Endothelial cell of umbilical vein (primary cell): ENCODE results near the gene MYLK. TPM values are rescaled to one million over a fixed set of nuclear protein-coding genes. Genes with fewer than 3 reads are reported as not detected.

Source experiments
- BruUV-seq: library from RNA; stranded (reverse); fragments of 400-500 nt; replicated peaks from 2 replicates; lab custom pipeline; 2021; lab: Mats Ljungman, UMichigan
- CTCF ChIA-PET: fragments of 300-600, 350-600 bp; sonication (Branson Sonifier 250); formaldehyde crosslinking; loops from one replicate; lab custom pipeline; 2021; ENCODE audit warnings: antibody characterized with exemption, inconsistent platforms; lab: Charles Lee
- POLR2A ChIA-PET: fragments of 300-600, 350-600 bp; sonication (Branson Sonifier 250); formaldehyde crosslinking; loops from one replicate; lab custom pipeline; 2021; ENCODE audit warnings: antibody characterized with exemption, inconsistent platforms; lab: Charles Lee
- DNase-seq: peaks from one replicate; pipeline ENCODE4 v3.0.0-alpha.2; 2011; ENCODE audit warnings: low read depth, low spot score
- FAIRE-seq: peaks from 2 replicates; lab custom pipeline; 2011; peaks lifted over from hg19 to GRCh38; lab: Jason Lieb, UNC
- H2AFZ ChIP-seq: 2 replicates; pipeline ENCODE4 v1.6.0; 2012; ENCODE audit warnings: low read depth, low read length, control low read depth, inconsistent platforms
- H3K27ac ChIP-seq: 2 replicates; pipeline ENCODE4 v1.5.1; 2011; ENCODE audit warnings: low read depth, mild to moderate bottlenecking, control low read depth, low read length, moderate library complexity; ENCODE audit not compliant: insufficient read depth
- H3K27me3 ChIP-seq, 2 experiments: 2 replicates each; pipeline versions ENCODE4 v1.6.0 to v1.6.1; 2011; ENCODE audit warnings: low read length in 2 of 2, mixed read lengths in 1 of 2; ENCODE audit not compliant: control insufficient read depth in 2 of 2, insufficient read depth in 2 of 2
- H3K36me3 ChIP-seq, 2 experiments: 2 replicates in 1 of 2; 3 replicates in 1 of 2; pipeline ENCODE4 v1.5.1; 2011; ENCODE audit warnings: low read length in 2 of 2, mild to moderate bottlenecking in 1 of 2, moderate library complexity in 1 of 2; ENCODE audit not compliant: control insufficient read depth in 2 of 2, insufficient read depth in 2 of 2; ENCODE audit errors: extremely low read depth in 1 of 2
- H3K4me1 ChIP-seq: 3 replicates; pipeline ENCODE4 v1.5.1; 2011; ENCODE audit warnings: mild to moderate bottlenecking, low read length; ENCODE audit not compliant: control insufficient read depth, insufficient read depth; ENCODE audit errors: extremely low read depth
- H3K4me2 ChIP-seq: 2 replicates; pipeline ENCODE4 v1.6.1; 2011; ENCODE audit warnings: low read length, control low read depth, mixed read lengths; ENCODE audit not compliant: insufficient read depth
- H3K4me3 ChIP-seq, 3 experiments: fragments of 200-600 bp in 1 of 3; sonication (generic), shearing (Covaris generic) in 1 of 3; replicated peaks in 1 of 3; 2 replicates each; pipeline ENCODE4 v1.5.1; 2011 to 2016; ENCODE audit warnings: control low read depth in 3 of 3, low read length in 3 of 3, mild to moderate bottlenecking in 2 of 3, inconsistent platforms in 1 of 3, low read depth in 1 of 3, moderate library complexity in 1 of 3; ENCODE audit not compliant: insufficient read depth in 1 of 3
- H3K79me2 ChIP-seq: 2 replicates; pipeline ENCODE4 v1.6.0; 2012; ENCODE audit warnings: low read length, inconsistent platforms; ENCODE audit not compliant: control insufficient read depth, insufficient read depth
- H3K9ac ChIP-seq: replicated peaks from 2 replicates; pipeline ENCODE3; 2011; ENCODE audit warnings: low read length, control low read depth; ENCODE audit not compliant: insufficient read depth; ENCODE audit errors: extremely low read depth
- H3K9me1 ChIP-seq: replicated peaks from 3 replicates; pipeline ENCODE4 v1.6.0; 2011; ENCODE audit warnings: mild to moderate bottlenecking, low read length; ENCODE audit not compliant: control insufficient read depth, insufficient read depth; ENCODE audit errors: extremely low read depth
- H3K9me3 ChIP-seq: replicated peaks from 2 replicates; pipeline ENCODE4 v1.5.1; 2012; ENCODE audit warnings: low read length, inconsistent platforms; ENCODE audit not compliant: control insufficient read depth, insufficient read depth
- H4K20me1 ChIP-seq: replicated peaks from 2 replicates; pipeline ENCODE3; 2011; ENCODE audit warnings: mild to moderate bottlenecking, low read length; ENCODE audit not compliant: control insufficient read depth, insufficient read depth; ENCODE audit errors: extremely low read depth
- EZH2 ChIP-seq: IDR thresholded peaks from 2 replicates; pipeline ENCODE4 v1.6.1; 2012; ENCODE audit warnings: borderline replicate concordance, low read depth, mild to moderate bottlenecking, moderate library complexity, low read length, inconsistent platforms; ENCODE audit not compliant: severe bottlenecking
- FOS ChIP-seq: IDR thresholded peaks from 2 replicates; pipeline ENCODE4 v1.6.1; 2011; ENCODE audit warnings: mild to moderate bottlenecking, low read length, moderate library complexity, borderline replicate concordance; ENCODE audit not compliant: insufficient read depth
- GATA2 ChIP-seq: IDR thresholded peaks from 2 replicates; pipeline ENCODE4 v1.7.0; 2011; ENCODE audit warnings: low read depth, mild to moderate bottlenecking, moderate library complexity, mixed read lengths, low read length; ENCODE audit not compliant: insufficient read length, insufficient read depth
- JUN ChIP-seq: IDR thresholded peaks from 2 replicates; pipeline ENCODE4 v1.6.1; 2011; ENCODE audit warnings: borderline replicate concordance, low read depth; ENCODE audit not compliant: insufficient read length, insufficient read depth
- MYC ChIP-seq: IDR thresholded peaks from one replicate; pipeline ENCODE4 v1.6.1; 2011; ENCODE audit warnings: mild to moderate bottlenecking, low read depth, low read length
- POLR2A ChIP-seq: IDR thresholded peaks from 2 replicates; pipeline ENCODE4 v1.6.1; 2012; ENCODE audit warnings: low read depth, mild to moderate bottlenecking, control low read depth, low read length
- POLR2AphosphoS5 ChIP-seq: IDR thresholded peaks from 2 replicates; pipeline ENCODE4 v1.6.1; 2012; ENCODE audit warnings: low read depth, mild to moderate bottlenecking, control low read depth, low read length, moderate library complexity; ENCODE audit not compliant: insufficient read depth
- dilution Hi-C: fragments of 300-500 bp; cut with MboI; formaldehyde crosslinking; loops from one replicate; pipeline ENCODE4 v1.15.0; 2019; ENCODE audit warnings: low sequenced_read_pairs; ENCODE audit not compliant: extremely low pct_ligation_motif_present
- intact Hi-C: fragments of 100-400 bp; cut with micrococcal nuclease; formaldehyde crosslinking; loops from one replicate; pipeline ENCODE4 v1.10.0; 2022
- polyA plus RNA-seq, 4 experiments: library from polyadenylated mRNA; depleted of rRNA in 3 of 4; stranded (reverse) in 3 of 4; unstranded in 1 of 4; fragments of >200 nt; gene quantifications; 2 replicates each; pipeline versions ENCODE4 v1.2.1 to v1.2.3, GENCODE V29; 2011 to 2012; ENCODE audit warnings: missing spikeins in 1 of 4
- total RNA-seq: library from RNA; stranded (reverse); gene quantifications from 2 replicates; pipeline ENCODE4 v1.2.3, GENCODE V29; 2021
- TF ChIP-seq, protein P1 (sequence below), 2 donors: IDR thresholded peaks; 1 replicate in 1 of 2; 2 replicates in 1 of 2; pipeline ENCODE4 v1.5.1; 2011; ENCODE audit warnings: low read length in 2 of 2, mild to moderate bottlenecking in 2 of 2, moderate library complexity in 2 of 2, control low read depth in 1 of 2, inconsistent platforms in 1 of 2, low read depth in 1 of 2; ENCODE audit not compliant: insufficient read depth in 1 of 2; ENCODE audit errors: extremely low read depth in 1 of 2
- TF ChIP-seq, protein P2 (sequence below): IDR thresholded peaks from 2 replicates; pipeline ENCODE4 v1.6.1; 2011; ENCODE audit not compliant: insufficient read depth, insufficient read length

Gene MYLK
- total and polyA plus RNA-seq, 2 donors (not counting 3 experiments of a cell fraction or from before 2014, with no cell fraction given): 10.0 to 22.2 TPM

DNA sequence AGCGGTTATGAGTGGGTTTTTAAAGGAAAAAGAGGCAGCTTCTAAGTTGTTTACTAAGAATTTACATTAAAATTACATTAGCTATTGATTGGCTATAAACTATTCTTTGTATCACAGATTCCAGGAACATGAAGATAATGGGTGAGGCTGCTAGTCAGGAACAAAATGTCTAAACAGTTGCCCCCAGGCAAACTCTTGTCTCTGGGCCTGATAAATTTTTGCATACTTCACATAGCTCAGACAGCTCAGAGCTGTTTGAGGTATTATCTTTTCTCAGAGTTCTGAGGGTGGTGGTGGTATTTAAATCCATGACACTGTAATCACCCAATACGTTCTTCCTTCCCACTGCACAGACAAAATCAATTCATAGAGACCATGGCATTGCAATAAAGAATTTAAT lies 297.2 kb downstream of the MYLK start:
- Histone ChIP-seq H3K27ac (no peak overlapping the region), H3K36me3 (no peaks in the 10 kb centered on the region), H3K4me3 (no peak overlapping the region), H3K79me2 (peaks cover 8% of the 10 kb centered on the region), H3K9ac (no peak overlapping the region), H3K9me1 (no peaks in the 10 kb centered on the region), H3K4me1 (peaks cover 7% of the 10 kb centered on the region), H3K4me2 (no peak overlapping the region), H3K27me3 (no peaks in the 10 kb centered on the region), H4K20me1 (no peaks in the 10 kb centered on the region), H2AFZ (no peak overlapping the region), H3K9me3 (peaks cover 4% of the 10 kb centered on the region)
- FAIRE-seq (no peak), DNase-seq (no peak)
- TF ChIP-seq EZH2: no peak
- TF ChIP-seq GATA2: no peak
- no peak for TF ChIP-seq MYC
- TF ChIP-seq, protein P1, sequence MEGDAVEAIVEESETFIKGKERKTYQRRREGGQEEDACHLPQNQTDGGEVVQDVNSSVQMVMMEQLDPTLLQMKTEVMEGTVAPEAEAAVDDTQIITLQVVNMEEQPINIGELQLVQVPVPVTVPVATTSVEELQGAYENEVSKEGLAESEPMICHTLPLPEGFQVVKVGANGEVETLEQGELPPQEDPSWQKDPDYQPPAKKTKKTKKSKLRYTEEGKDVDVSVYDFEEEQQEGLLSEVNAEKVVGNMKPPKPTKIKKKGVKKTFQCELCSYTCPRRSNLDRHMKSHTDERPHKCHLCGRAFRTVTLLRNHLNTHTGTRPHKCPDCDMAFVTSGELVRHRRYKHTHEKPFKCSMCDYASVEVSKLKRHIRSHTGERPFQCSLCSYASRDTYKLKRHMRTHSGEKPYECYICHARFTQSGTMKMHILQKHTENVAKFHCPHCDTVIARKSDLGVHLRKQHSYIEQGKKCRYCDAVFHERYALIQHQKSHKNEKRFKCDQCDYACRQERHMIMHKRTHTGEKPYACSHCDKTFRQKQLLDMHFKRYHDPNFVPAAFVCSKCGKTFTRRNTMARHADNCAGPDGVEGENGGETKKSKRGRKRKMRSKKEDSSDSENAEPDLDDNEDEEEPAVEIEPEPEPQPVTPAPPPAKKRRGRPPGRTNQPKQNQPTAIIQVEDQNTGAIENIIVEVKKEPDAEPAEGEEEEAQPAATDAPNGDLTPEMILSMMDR (IDR thresholded peaks at IDR 0.05; ENCODE audit: extremely low read depth in 1 of 2, insufficient read depth in 1 of 2, low read depth in 1 of 2, low read length in 2 of 2): no peak
- no peak for TF ChIP-seq FOS
- TF ChIP-seq, protein P2, sequence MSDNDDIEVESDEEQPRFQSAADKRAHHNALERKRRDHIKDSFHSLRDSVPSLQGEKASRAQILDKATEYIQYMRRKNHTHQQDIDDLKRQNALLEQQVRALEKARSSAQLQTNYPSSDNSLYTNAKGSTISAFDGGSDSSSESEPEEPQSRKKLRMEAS: no peak
- TF ChIP-seq POLR2A: no peak
- TF ChIP-seq POLR2AphosphoS5: no peak
- no peak for TF ChIP-seq JUN
- dilution Hi-C loops: no loop called here
- ChIA-PET CTCF (interaction anchor here (1.6 kb wide), 1 partner anchor 65 kb away, joined by 6 read pairs; no protein-coding TSS in a partner anchor), POLR2A (no interaction called here)
- intact Hi-C loops: loop anchor here (5.0 to 10.0 kb wide), 2 partner anchors 502 to 845 kb away; no protein-coding TSS in a partner anchor
- no TSS peak for BruUV-seq
